ENCODE measurements around the gene ADAMTS3. TPM values are rescaled to one million over a fixed set of nuclear protein-coding genes. Genes with fewer than 3 reads are reported as not detected.

Gene ADAMTS3
- total and polyA plus RNA-seq, 2 experiments from 2014 or later, result 1.2 to 3.7 TPM

DNA sequence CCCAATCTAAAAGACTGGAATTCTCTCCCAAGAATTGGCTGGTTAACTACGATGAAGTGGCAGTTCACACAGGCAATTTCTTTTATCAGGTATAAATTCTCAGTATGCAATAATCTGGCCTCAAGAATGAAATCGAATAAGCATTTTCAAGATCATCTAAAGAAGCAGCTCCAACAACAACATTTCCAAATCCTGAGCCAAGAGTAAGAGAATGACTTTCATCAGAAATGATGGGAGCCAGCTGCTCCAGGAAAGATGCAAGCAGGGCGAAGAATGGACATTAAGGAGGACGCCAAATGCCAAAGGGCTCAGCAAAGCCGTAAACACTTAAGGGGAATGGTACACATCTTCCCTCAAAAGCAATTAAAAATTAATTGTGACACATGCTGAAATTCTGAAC, 12.0 kb downstream of the ADAMTS3 start:
- Mint-ChIP-seq H3K27me3 (ENCODE audit: insufficient read depth, low read depth, poor library complexity) (peaks cover 1% of the 10 kb centered on the region), H3K4me1 (peaks cover 6% of the 10 kb centered on the region; the same call in 2 of the 3 replicates), H3K4me3 (no peak overlapping the region), H3K27ac (no peak overlapping the region), H3K36me3 (ENCODE audit: low read depth) (no peaks in the 10 kb centered on the region), H3K9me3 (no peaks in the 10 kb centered on the region)
- Histone ChIP-seq H3F3A (replicated peaks; ENCODE audit: low read depth) (no peaks in the 10 kb centered on the region), H3K9me2 (ENCODE audit: insufficient read depth) (no peaks in the 10 kb centered on the region), H3K27ac (ENCODE audit: low read depth) (no peak overlapping the region), H3K36me3 (ENCODE audit: insufficient read depth) (no peaks in the 10 kb centered on the region), H2AFZ (no peak overlapping the region), H3K79me2 (replicated peaks; ENCODE audit: insufficient read depth) (no peaks in the 10 kb centered on the region), H3K4me2 (no peak overlapping the region), H4K20me1 (replicated peaks; ENCODE audit: insufficient read depth) (no peaks in the 10 kb centered on the region), H3K4me1 (ENCODE audit: insufficient read depth) (no peaks in the 10 kb centered on the region), H3K4me3 (no peak overlapping the region), H3K27me3 (ENCODE audit: insufficient read depth) (no peaks in the 10 kb centered on the region)
- no peak for DNase-seq (ENCODE audit: low spot score)
- ATAC-seq, result no peak
- no peak for TF ChIP-seq ETS1 (IDR thresholded peaks at IDR 0.05)
- no peak for TF ChIP-seq EZH2phosphoT487 (IDR thresholded peaks at IDR 0.05; ENCODE audit: unreplicated experiment)
- TF ChIP-seq ZNF114 (CRISPR knock-in tag; IDR thresholded peaks at IDR 0.05), result no peak
- TF ChIP-seq, protein P1, sequence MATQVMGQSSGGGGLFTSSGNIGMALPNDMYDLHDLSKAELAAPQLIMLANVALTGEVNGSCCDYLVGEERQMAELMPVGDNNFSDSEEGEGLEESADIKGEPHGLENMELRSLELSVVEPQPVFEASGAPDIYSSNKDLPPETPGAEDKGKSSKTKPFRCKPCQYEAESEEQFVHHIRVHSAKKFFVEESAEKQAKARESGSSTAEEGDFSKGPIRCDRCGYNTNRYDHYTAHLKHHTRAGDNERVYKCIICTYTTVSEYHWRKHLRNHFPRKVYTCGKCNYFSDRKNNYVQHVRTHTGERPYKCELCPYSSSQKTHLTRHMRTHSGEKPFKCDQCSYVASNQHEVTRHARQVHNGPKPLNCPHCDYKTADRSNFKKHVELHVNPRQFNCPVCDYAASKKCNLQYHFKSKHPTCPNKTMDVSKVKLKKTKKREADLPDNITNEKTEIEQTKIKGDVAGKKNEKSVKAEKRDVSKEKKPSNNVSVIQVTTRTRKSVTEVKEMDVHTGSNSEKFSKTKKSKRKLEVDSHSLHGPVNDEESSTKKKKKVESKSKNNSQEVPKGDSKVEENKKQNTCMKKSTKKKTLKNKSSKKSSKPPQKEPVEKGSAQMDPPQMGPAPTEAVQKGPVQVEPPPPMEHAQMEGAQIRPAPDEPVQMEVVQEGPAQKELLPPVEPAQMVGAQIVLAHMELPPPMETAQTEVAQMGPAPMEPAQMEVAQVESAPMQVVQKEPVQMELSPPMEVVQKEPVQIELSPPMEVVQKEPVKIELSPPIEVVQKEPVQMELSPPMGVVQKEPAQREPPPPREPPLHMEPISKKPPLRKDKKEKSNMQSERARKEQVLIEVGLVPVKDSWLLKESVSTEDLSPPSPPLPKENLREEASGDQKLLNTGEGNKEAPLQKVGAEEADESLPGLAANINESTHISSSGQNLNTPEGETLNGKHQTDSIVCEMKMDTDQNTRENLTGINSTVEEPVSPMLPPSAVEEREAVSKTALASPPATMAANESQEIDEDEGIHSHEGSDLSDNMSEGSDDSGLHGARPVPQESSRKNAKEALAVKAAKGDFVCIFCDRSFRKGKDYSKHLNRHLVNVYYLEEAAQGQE (IDR thresholded peaks at IDR 0.05; ENCODE audit: unreplicated experiment), result no peak
- TF ChIP-seq, protein P2, sequence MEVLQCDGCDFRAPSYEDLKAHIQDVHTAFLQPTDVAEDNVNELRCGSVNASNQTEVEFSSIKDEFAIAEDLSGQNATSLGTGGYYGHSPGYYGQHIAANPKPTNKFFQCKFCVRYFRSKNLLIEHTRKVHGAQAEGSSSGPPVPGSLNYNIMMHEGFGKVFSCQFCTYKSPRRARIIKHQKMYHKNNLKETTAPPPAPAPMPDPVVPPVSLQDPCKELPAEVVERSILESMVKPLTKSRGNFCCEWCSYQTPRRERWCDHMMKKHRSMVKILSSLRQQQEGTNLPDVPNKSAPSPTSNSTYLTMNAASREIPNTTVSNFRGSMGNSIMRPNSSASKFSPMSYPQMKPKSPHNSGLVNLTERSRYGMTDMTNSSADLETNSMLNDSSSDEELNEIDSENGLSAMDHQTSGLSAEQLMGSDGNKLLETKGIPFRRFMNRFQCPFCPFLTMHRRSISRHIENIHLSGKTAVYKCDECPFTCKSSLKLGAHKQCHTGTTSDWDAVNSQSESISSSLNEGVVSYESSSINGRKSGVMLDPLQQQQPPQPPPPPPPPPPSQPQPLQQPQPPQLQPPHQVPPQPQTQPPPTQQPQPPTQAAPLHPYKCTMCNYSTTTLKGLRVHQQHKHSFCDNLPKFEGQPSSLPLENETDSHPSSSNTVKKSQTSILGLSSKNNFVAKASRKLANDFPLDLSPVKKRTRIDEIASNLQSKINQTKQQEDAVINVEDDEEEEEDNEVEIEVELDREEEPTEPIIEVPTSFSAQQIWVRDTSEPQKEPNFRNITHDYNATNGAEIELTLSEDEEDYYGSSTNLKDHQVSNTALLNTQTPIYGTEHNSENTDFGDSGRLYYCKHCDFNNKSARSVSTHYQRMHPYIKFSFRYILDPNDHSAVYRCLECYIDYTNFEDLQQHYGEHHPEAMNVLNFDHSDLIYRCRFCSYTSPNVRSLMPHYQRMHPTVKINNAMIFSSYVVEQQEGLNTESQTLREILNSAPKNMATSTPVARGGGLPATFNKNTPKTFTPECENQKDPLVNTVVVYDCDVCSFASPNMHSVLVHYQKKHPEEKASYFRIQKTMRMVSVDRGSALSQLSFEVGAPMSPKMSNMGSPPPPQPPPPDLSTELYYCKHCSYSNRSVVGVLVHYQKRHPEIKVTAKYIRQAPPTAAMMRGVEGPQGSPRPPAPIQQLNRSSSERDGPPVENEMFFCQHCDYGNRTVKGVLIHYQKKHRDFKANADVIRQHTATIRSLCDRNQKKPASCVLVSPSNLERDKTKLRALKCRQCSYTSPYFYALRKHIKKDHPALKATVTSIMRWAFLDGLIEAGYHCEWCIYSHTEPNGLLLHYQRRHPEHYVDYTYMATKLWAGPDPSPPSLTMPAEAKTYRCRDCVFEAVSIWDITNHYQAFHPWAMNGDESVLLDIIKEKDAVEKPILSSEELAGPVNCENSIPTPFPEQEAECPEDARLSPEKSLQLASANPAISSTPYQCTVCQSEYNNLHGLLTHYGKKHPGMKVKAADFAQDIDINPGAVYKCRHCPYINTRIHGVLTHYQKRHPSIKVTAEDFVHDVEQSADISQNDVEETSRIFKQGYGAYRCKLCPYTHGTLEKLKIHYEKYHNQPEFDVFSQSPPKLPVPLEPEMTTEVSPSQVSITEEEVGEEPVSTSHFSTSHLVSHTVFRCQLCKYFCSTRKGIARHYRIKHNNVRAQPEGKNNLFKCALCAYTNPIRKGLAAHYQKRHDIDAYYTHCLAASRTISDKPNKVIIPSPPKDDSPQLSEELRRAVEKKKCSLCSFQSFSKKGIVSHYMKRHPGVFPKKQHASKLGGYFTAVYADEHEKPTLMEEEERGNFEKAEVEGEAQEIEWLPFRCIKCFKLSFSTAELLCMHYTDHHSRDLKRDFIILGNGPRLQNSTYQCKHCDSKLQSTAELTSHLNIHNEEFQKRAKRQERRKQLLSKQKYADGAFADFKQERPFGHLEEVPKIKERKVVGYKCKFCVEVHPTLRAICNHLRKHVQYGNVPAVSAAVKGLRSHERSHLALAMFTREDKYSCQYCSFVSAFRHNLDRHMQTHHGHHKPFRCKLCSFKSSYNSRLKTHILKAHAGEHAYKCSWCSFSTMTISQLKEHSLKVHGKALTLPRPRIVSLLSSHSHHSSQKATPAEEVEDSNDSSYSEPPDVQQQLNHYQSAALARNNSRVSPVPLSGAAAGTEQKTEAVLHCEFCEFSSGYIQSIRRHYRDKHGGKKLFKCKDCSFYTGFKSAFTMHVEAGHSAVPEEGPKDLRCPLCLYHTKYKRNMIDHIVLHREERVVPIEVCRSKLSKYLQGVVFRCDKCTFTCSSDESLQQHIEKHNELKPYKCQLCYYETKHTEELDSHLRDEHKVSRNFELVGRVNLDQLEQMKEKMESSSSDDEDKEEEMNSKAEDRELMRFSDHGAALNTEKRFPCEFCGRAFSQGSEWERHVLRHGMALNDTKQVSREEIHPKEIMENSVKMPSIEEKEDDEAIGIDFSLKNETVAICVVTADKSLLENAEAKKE (CRISPR knock-in tag; IDR thresholded peaks at IDR 0.05), result no peak
- no peak for TF ChIP-seq ZNF331 (CRISPR knock-in tag; IDR thresholded peaks at IDR 0.05; ENCODE audit: low read depth)
- no peak for TF ChIP-seq CREB1 (CRISPR knock-in tag; IDR thresholded peaks at IDR 0.05; ENCODE audit: low read depth)
- TF ChIP-seq NANOG (IDR thresholded peaks at IDR 0.05; ENCODE audit: borderline replicate concordance), result no peak
- no peak for TF ChIP-seq STAT1 (IDR thresholded peaks at IDR 0.05; ENCODE audit: unreplicated experiment)
- TF ChIP-seq JUNB (IDR thresholded peaks at IDR 0.05; ENCODE audit: unreplicated experiment), result no peak
